ENCODE measurements around the gene CRMP1. TPM values are rescaled to one million over a fixed set of nuclear protein-coding genes. Genes with fewer than 3 reads are reported as not detected.

CRMP1 gene
- total RNA-seq, 3 donors from 2014 or later (not counting 1 experiment from before 2014, with no cell fraction given) = not detected

GRCh38 chr4:5923376-5923775 is 30.5 kb upstream of the CRMP1 start:
- no peak for TF ChIP-seq CTCF (IDR thresholded peaks at IDR 0.05)
- intact Hi-C loops (cut with micrococcal nuclease) = no loop called here
- no peak overlapping the region for H3K27ac Mint-ChIP-seq
- H3K27ac ChIP-seq (ENCODE audit: low read length) = no peak overlapping the region
- no peaks in the 10 kb centered on the region for H3K27me3 ChIP-seq (ENCODE audit: control insufficient read depth, insufficient read depth, low read length)
- no peaks in the 10 kb centered on the region for H3K9me3 Mint-ChIP-seq
- H3K27me3 Mint-ChIP-seq (ENCODE audit: low read depth in 2 of 2) = peaks cover 14 to 20% of the 10 kb centered on the region in 2 donors
- no peaks in the 10 kb centered on the region for H3K36me3 Mint-ChIP-seq
- no peaks in the 10 kb centered on the region for H3K36me3 ChIP-seq (ENCODE audit: control insufficient read depth, insufficient read depth, low read length)
- 98% methylated on average over 4 of the region's 6 CpGs for WGBS (ENCODE audit: insufficient coverage)
- H3K4me3 Mint-ChIP-seq = no peak overlapping the region
- no peaks in the 10 kb centered on the region for H3K9me3 ChIP-seq (ENCODE audit: control insufficient read depth, insufficient read depth, low read length)
- no peaks in the 10 kb centered on the region for H3K4me1 ChIP-seq (ENCODE audit: control insufficient read depth, insufficient read depth, low read length)
- no peaks in the 10 kb centered on the region for H3K4me1 Mint-ChIP-seq
- DNase-seq (no peak), ATAC-seq (no peak)
- H3K4me3 ChIP-seq (ENCODE audit: low read length) = no peak overlapping the region

- Mint-ChIP-seq H3K9me3 (no peaks in the 10 kb centered on the region), H3K27ac (no peak overlapping the region), H3K27me3 (ENCODE audit: low read depth in 2 of 2) (peaks cover 14 to 20% of the 10 kb centered on the region in 2 donors), H3K4me1 (no peaks in the 10 kb centered on the region), H3K36me3 (no peaks in the 10 kb centered on the region), H3K4me3 (no peak overlapping the region)
- H3K4me1 ChIP-seq (ENCODE audit: control insufficient read depth, insufficient read depth, low read length) = no peaks in the 10 kb centered on the region
- DNase-seq (no peak), ATAC-seq (no peak)
- WGBS (ENCODE audit: insufficient coverage) = 94% methylated on average over 2 of the region's 3 CpGs
- TF ChIP-seq CTCF (IDR thresholded peaks at IDR 0.05) = no peak
- H3K27me3 ChIP-seq (ENCODE audit: control insufficient read depth, insufficient read depth, low read length) = no peaks in the 10 kb centered on the region
- H3K27ac ChIP-seq (ENCODE audit: low read length) = no peak overlapping the region
- intact Hi-C loops (cut with micrococcal nuclease) = no loop called here
- H3K9me3 ChIP-seq (ENCODE audit: control insufficient read depth, insufficient read depth, low read length) = no peaks in the 10 kb centered on the region
- H3K36me3 ChIP-seq (ENCODE audit: control insufficient read depth, insufficient read depth, low read length) = no peaks in the 10 kb centered on the region
- H3K4me3 ChIP-seq (ENCODE audit: low read length) = no peak overlapping the region
Measured at GRCh38 chr4:5922556-5922955, 29.7 kb upstream of the CRMP1 start.

- no peaks in the 10 kb centered on the region for H3K36me3 Mint-ChIP-seq
- H3K4me1 Mint-ChIP-seq = no peaks in the 10 kb centered on the region
- no peak overlapping the region for H3K27ac Mint-ChIP-seq
- WGBS (ENCODE audit: insufficient coverage) = 62% methylated on average over 6 of the region's 6 CpGs
- intact Hi-C loops (cut with micrococcal nuclease) = no loop called here
- H3K36me3 ChIP-seq (ENCODE audit: control insufficient read depth, insufficient read depth, low read length) = no peaks in the 10 kb centered on the region
- H3K4me3 ChIP-seq (ENCODE audit: low read length) = no peak overlapping the region
- H3K4me3 Mint-ChIP-seq = no peak overlapping the region
- ATAC-seq = no peak
- no peaks in the 10 kb centered on the region for H3K4me1 ChIP-seq (ENCODE audit: control insufficient read depth, insufficient read depth, low read length)
- H3K9me3 ChIP-seq (ENCODE audit: control insufficient read depth, insufficient read depth, low read length) = no peaks in the 10 kb centered on the region
- no peak for TF ChIP-seq CTCF (IDR thresholded peaks at IDR 0.05)
- no peak for DNase-seq
- no peaks in the 10 kb centered on the region for H3K27me3 ChIP-seq (ENCODE audit: control insufficient read depth, insufficient read depth, low read length)
- H3K27me3 Mint-ChIP-seq (ENCODE audit: low read depth in 2 of 2) = peaks cover 14 to 20% of the 10 kb centered on the region in 2 donors
- no peak overlapping the region for H3K27ac ChIP-seq (ENCODE audit: low read length)
- no peaks in the 10 kb centered on the region for H3K9me3 Mint-ChIP-seq
Measured at GRCh38 chr4:5921981-5922380, 29.1 kb upstream of the CRMP1 start.
